Effector memory CD8-positive, alpha-beta T cell (primary cell): ENCODE measurements around the gene PMPCA.

Source experiments
- ATAC-seq: fragments of 150-1000 bp; cut with Tn5 transposase; replicated peaks from 2 replicates; pipeline ENCODE4 v1.10.0; 2021; ENCODE audit warnings: mild to moderate bottlenecking, moderate library complexity
- DNase-seq, 3 experiments: peaks; one replicate each; pipeline ENCODE4 v3.0.0; 2021
- H3K27ac Mint-ChIP-seq, 2 donors: one replicate each; pipeline ENCODE4 v1.8.0; 2022; ENCODE audit warnings: mild to moderate bottlenecking in 2 of 2, mixed read lengths in 2 of 2, moderate library complexity in 2 of 2
- H3K27me3 Mint-ChIP-seq, 2 donors: one replicate each; pipeline ENCODE4 v1.8.0; 2022; ENCODE audit warnings: mixed read lengths in 2 of 2
- H3K36me3 Mint-ChIP-seq: one replicate; pipeline ENCODE4 v1.8.0; 2022; ENCODE audit warnings: mild to moderate bottlenecking, moderate library complexity, mixed read lengths; ENCODE audit not compliant: insufficient read depth
- H3K4me1 Mint-ChIP-seq, 2 donors: one replicate each; pipeline ENCODE4 v1.8.0; 2022; ENCODE audit warnings: low read depth in 2 of 2, mixed read lengths in 2 of 2
- H3K4me3 Mint-ChIP-seq, 2 donors: one replicate each; pipeline ENCODE4 v1.8.0; 2022; ENCODE audit warnings: mild to moderate bottlenecking in 2 of 2, mixed read lengths in 2 of 2, moderate library complexity in 2 of 2
- H3K9me3 Mint-ChIP-seq, 2 donors: one replicate each; pipeline ENCODE4 v1.8.0; 2022; ENCODE audit warnings: mixed read lengths in 2 of 2

Gene PMPCA

GRCh38 chr9:136462664-136463063, 52.2 kb downstream of the PMPCA start:
- Mint-ChIP-seq H3K36me3 (peaks cover 95% of the 10 kb centered on the region), H3K27me3 (no peaks in the 10 kb centered on the region), H3K27ac (no peak overlapping the region), H3K4me1 (peaks cover 1 to 4% of the 10 kb centered on the region in 2 donors), H3K4me3 (no peak overlapping the region), H3K9me3 (no peaks in the 10 kb centered on the region)
- no peak for ATAC-seq
- no peak for DNase-seq

DNA sequence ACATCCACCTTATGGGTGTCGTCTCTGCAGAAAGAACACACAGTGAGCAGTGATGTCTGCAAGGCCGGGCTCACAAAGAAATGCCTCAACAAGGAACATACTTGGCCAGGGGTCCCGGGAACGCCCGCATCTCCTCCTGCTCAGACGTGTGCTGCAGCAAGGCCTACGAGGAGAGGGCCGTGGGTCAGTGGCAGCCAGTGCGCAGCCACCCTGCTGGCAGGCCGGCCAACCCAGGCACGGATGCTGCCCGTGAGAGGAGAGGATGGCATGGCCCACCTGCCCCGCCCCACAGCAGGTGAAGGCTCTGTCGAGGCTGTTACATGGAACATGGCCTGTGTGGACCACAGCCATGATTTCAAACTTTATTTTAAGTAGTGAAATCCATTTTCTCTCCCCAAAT, 53.1 kb downstream of the PMPCA start:
- no peak overlapping the region for H3K27ac Mint-ChIP-seq
- peaks cover 90% of the 10 kb centered on the region for H3K36me3 Mint-ChIP-seq
- H3K4me3 Mint-ChIP-seq: no peak overlapping the region

GRCh38 chr9:136464241-136464640, 53.8 kb downstream of the PMPCA start:
- ATAC-seq: no peak
- H3K4me3 Mint-ChIP-seq: no peak overlapping the region
- no peaks in the 10 kb centered on the region for H3K9me3 Mint-ChIP-seq

More for the DNA sequence above, 53.1 kb downstream of the PMPCA start:
- peaks cover 1 to 4% of the 10 kb centered on the region in 2 donors for H3K4me1 Mint-ChIP-seq
- ATAC-seq (no peak), DNase-seq (no peak)
- H3K27me3 Mint-ChIP-seq: no peaks in the 10 kb centered on the region
- H3K9me3 Mint-ChIP-seq: no peaks in the 10 kb centered on the region

DNA sequence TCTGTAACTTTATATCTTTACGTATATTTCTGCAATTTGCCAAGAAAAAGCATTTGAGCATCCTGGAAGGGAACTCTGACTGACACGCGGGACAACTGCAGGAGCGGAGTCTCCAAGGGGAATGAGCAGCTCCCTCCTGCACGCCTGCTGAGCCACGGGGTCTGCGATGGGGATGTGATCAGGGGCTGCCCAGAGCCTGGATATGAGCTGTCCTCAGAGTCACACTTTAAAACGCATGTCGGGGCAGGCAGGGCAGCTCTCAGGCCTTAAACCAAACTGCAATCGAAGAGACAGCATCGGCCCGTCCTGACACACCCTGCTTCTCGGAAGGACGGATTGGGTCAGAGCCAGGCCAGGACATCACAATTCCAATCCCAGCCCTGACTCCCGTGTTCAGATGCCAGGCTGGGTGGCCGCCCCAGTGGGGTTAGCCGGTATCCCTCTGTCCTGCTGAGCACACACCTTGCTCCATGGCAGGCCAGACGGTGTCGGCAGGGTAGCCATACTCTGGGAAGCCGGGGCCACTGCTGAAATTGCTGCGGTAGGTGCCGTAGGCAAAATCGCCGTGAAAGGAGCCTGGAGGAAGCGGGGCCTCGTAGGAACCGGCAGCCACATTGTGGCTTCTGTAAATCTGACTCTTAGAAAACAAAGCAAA, 55.2 kb downstream of the PMPCA start:
- peaks cover 83% of the 10 kb centered on the region for H3K36me3 Mint-ChIP-seq
- no peak overlapping the region for H3K4me3 Mint-ChIP-seq
- peaks cover 2 to 4% of the 10 kb centered on the region in 2 donors for H3K4me1 Mint-ChIP-seq
- no peaks in the 10 kb centered on the region for H3K9me3 Mint-ChIP-seq
- no peak for DNase-seq
- H3K27me3 Mint-ChIP-seq: no peaks in the 10 kb centered on the region
- no peak overlapping the region for H3K27ac Mint-ChIP-seq
- ATAC-seq: no peak

More at GRCh38 chr9:136464241-136464640, 53.8 kb downstream of the PMPCA start:
- no peak for DNase-seq
- Mint-ChIP-seq H3K27me3 (no peaks in the 10 kb centered on the region), H3K36me3 (peaks cover 87% of the 10 kb centered on the region), H3K4me1 (peaks cover 1 to 4% of the 10 kb centered on the region in 2 donors), H3K27ac (no peak overlapping the region)

GRCh38 chr9:136466155-136466541, 55.7 kb downstream of the PMPCA start:
- Mint-ChIP-seq H3K27ac (no peak overlapping the region), H3K36me3 (peaks cover 83% of the 10 kb centered on the region), H3K4me1 (peaks cover 3 to 4% of the 10 kb centered on the region in 2 donors), H3K9me3 (no peaks in the 10 kb centered on the region), H3K27me3 (no peaks in the 10 kb centered on the region), H3K4me3 (no peak overlapping the region)
- ATAC-seq (no peak), DNase-seq (no peak)

DNA sequence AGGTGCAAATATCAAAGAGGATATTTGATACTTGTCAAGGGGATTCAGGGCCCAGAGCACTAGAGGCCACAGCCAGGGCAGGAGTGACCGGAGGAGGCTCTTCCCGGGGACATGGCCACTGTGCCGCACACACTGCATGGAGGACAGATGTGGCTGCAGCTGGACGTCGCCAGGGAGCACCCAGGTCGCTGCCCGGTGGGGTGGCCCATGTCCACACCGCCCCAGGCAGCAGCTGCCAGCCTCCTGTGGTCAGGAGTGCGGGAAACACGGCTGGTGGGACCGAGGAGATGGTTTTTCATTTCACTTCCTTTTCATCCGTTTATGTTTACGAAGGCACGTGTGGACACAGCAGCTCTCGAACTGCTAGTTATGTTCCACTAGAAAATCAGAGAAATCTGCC, 57.3 kb downstream of the PMPCA start:
- no peaks in the 10 kb centered on the region for H3K27me3 Mint-ChIP-seq
- no peak for ATAC-seq
- peaks cover 80% of the 10 kb centered on the region for H3K36me3 Mint-ChIP-seq
- no peak overlapping the region for H3K4me3 Mint-ChIP-seq
- no peaks in the 10 kb centered on the region for H3K9me3 Mint-ChIP-seq
- no peak for DNase-seq
- peaks cover 3 to 4% of the 10 kb centered on the region in 2 donors for H3K4me1 Mint-ChIP-seq
- H3K27ac Mint-ChIP-seq: no peak overlapping the region

DNA sequence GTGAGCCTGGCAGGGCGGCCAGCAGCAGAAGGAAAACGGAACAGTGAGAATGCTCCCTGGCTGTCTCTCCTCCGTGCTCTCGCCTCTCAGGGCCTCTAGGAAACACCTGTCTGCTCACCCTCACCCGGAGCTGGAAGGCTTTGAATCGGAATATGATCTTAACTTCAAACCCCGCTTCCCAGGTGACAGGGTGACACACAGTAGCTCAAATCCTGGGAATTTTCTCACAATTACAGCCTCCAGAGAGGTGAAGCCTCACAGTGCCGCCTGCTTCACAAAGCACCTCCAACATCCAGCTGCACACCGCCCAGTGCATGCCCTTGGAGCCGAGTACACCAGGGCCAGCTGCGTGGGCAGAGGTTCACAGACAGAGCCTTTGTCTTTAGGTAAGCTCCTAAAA, 59.9 kb downstream of the PMPCA start:
- no peak overlapping the region for H3K4me3 Mint-ChIP-seq
- H3K4me1 Mint-ChIP-seq: peaks cover 3 to 5% of the 10 kb centered on the region in 2 donors
- DNase-seq (no peak), ATAC-seq (no peak)
- no peaks in the 10 kb centered on the region for H3K27me3 Mint-ChIP-seq
- H3K27ac Mint-ChIP-seq: no peak overlapping the region
- peaks cover 77% of the 10 kb centered on the region for H3K36me3 Mint-ChIP-seq
- H3K9me3 Mint-ChIP-seq: no peaks in the 10 kb centered on the region

DNA sequence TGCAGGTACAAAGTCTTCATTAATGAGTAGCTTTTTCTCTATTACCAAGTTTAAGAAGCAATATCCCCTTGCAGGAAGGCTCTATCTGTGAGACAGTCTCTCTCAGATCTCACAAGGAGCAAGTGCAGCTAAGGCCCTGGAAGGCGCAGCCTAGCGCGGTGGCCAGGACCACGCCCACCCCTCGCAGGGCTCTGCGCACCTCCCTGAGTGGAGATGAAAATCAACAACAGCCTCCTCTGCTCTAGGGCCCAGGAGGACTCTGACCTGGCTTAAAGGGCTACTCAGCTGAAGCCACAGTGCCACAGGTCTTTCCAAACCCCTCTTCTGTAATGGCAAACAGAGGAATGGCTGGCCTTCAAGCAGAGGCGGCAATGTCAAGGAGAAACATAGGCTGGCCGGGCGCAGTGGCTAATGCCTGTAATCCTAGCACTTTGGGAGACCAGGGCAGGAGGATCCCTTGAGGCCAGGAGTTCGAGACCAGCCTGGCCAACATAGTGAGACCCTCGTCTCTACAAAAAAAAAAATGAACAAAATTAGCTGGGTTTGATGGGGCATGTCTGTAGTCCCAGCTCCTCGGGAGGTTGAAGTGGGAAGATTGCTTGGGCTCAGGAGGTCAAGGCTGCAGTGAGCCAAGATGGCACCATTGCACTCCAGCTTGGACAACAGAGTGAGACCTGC, 60.5 kb downstream of the PMPCA start:
- Mint-ChIP-seq H3K27me3 (no peaks in the 10 kb centered on the region), H3K9me3 (no peaks in the 10 kb centered on the region), H3K4me3 (no peak overlapping the region), H3K4me1 (peaks cover 2 to 5% of the 10 kb centered on the region in 2 donors), H3K36me3 (peaks cover 77% of the 10 kb centered on the region), H3K27ac (no peak overlapping the region)
- DNase-seq (no peak), ATAC-seq (no peak)

DNA sequence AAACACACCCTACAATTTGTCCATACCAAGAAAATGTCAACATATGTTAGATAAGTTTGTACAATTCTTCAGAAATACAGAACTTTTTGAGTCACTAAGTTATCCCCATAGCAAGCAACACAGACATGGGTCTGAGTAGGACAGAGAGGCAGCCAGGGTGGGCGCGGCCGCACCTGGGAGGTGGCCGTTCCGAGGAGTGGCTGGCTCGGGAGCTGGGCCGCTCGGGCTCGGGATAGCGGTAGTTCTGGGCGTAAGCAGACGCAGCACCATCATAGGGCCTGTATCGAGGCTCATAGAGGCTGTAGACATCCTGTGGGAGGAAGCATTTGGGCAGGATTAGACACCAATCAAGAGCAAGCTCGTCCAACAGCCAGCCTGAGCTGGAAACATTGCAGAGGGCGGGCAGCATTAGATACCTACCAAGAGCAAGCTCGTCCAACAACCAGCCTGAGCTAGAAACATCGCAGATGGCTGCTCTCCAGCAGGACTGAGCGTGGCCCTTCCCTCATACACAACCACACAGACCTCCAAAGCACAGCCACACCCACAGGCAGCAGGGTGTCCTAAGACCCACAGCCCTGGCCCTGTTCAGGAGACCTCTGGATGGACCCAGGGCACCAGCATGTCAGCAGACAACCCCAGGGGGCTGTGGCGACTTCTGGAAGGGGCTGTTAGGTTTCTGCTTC, 61.5 kb downstream of the PMPCA start:
- H3K4me1 Mint-ChIP-seq: peaks cover 5% of the 10 kb centered on the region in 2 donors
- ATAC-seq (no peak), DNase-seq (no peak)
- H3K36me3 Mint-ChIP-seq: peaks cover 77% of the 10 kb centered on the region
- H3K27me3 Mint-ChIP-seq: no peaks in the 10 kb centered on the region
- no peak overlapping the region for H3K4me3 Mint-ChIP-seq
- no peaks in the 10 kb centered on the region for H3K9me3 Mint-ChIP-seq
- no peak overlapping the region for H3K27ac Mint-ChIP-seq

- Mint-ChIP-seq H3K27ac (no peak overlapping the region), H3K36me3 (peaks cover 77% of the 10 kb centered on the region), H3K27me3 (no peaks in the 10 kb centered on the region), H3K9me3 (no peaks in the 10 kb centered on the region), H3K4me3 (no peak overlapping the region), H3K4me1 (peaks cover 5% of the 10 kb centered on the region in 2 donors)
- no peak for ATAC-seq
- DNase-seq: no peak
Measured at GRCh38 chr9:136472640-136473353, 62.3 kb downstream of the PMPCA start.

DNA sequence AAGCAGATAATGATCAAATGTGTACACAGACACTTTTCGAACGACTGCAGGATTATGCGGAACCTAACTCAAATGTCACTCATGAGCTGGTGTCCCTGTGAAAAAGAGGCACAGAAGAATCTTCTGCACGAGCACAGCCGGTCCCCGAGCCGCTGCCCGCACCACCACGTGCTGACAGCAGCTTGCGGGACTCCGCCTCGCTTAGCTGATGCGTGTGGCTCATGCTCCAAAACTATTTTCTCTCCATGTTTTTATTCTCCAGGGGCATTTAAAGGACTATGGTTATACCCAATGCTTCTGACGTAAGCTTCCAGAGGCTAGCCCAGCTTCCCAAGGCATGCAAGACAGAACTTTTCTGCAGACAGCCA, 62.9 kb downstream of the PMPCA start:
- peak overlapping the region in 1 of 2 donors; percentile 70 for H3K27ac Mint-ChIP-seq
- no peaks in the 10 kb centered on the region for H3K27me3 Mint-ChIP-seq
- no peaks in the 10 kb centered on the region for H3K9me3 Mint-ChIP-seq
- H3K36me3 Mint-ChIP-seq: peaks cover 79% of the 10 kb centered on the region
- no peak for ATAC-seq
- H3K4me3 Mint-ChIP-seq: no peak overlapping the region
- peaks cover 5 to 6% of the 10 kb centered on the region in 2 donors for H3K4me1 Mint-ChIP-seq
- DNase-seq: no peak
